ENCODE measurements around the gene NPIPA1.
"Not testable (repeated sequence)": the region's sequence is repeated elsewhere in the genome, so short reads cannot be mapped to it uniquely, and the experiment has no call there.

- TF ChIP-seq MYBL2 (CRISPR knock-in tag; IDR thresholded peaks at IDR 0.05); USF2 (CRISPR knock-in tag; IDR thresholded peaks at IDR 0.05); CTCF (IDR thresholded peaks at IDR 0.05); MAX (CRISPR knock-in tag; IDR thresholded peaks at IDR 0.05); RELA (CRISPR knock-in tag; IDR thresholded peaks at IDR 0.05; ENCODE audit: borderline replicate concordance); SP1 (CRISPR knock-in tag; conservative IDR thresholded peaks at IDR 0.05); ZNF232 (CRISPR knock-in tag; IDR thresholded peaks at IDR 0.05); IRF2 (CRISPR knock-in tag; IDR thresholded peaks at IDR 0.05; ENCODE audit: borderline replicate concordance, low read depth); ELF4 (CRISPR knock-in tag; IDR thresholded peaks at IDR 0.05; ENCODE audit: low read depth); ZNF396 (CRISPR knock-in tag; IDR thresholded peaks at IDR 0.05; ENCODE audit: borderline replicate concordance); ZSCAN18 (CRISPR knock-in tag; IDR thresholded peaks at IDR 0.05); ATF2 (CRISPR knock-in tag; IDR thresholded peaks at IDR 0.05; ENCODE audit: borderline replicate concordance, low read depth): not testable (repeated sequence)
These were observed 52.3 kb downstream of the NPIPA1 start for GRCh38 chr16:14989291-14990281.
